ENCODE measurements around the gene EGLN2.
"Not testable (repeated sequence)": the region's sequence is repeated elsewhere in the genome, so short reads cannot be mapped to it uniquely, and the experiment has no call there.

Gene EGLN2

DNA sequence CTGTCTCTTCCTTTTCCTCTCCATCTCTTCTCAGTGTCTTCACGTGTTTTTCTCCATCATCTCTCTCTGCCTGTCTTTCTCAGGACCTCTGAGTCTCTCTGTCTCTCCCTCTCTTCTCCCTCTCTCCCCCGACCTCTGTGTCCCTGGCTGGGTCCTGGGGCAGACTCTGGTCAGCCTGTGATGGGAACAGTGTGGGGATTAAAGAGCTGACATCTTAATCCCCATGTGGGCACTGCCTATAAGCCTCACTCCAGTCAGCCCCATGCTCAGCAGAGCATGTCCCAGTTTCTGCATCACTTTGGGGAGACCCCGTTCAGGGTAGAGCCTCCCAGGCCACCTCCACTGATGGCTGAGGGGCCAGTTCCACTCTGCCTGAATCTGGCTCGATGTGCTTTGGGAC is 16.2 kb downstream of the EGLN2 start:
- DNase-seq (ENCODE audit: low read depth in 1 of 2, low spot score in 1 of 2), result no peak

DNA sequence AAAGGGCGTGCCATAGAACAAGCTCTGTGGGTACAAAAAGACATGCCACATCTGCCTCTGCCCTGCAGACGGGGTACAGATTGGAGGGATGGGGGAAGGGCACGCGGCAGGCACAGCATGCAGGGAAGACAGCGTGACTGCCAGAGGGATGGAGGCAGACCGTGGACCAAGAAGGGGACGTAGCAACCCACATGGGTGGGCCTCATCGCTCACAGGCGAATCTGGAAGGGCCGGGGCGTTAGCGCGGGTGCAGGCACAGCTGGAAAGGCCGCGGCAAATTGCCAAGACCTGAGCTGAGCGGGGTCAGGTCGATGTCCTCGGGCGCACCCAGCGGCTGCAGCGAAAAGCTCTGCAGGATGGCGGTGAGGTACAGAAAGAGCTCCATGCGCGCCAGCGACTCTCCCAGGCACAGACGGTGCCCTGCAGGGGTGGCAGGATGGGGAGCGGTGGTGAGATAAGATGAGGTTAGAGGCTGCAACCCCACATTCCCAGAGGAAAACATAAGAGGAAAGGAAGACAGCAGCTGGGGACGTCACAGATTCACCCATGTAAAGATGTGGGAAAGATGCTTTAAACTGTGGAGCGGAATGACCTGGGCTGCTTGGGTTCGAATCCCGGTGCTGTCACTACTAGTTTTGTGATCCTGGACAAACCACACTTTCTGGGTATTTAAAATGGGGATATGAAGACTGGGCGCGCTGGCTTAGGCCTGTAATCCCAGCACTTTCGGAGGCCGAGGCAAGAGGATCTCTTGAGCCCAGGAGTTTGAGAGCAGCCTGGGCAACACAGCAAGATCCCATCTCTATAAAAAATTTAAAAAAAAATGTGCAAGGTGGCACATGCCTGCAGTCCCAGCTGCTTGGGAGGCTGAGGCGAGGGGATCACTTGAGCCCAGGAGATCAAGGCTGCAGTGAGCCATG is 19.7 kb downstream of the EGLN2 start:
- DNase-seq (ENCODE audit: low read depth in 1 of 2, low spot score in 1 of 2), result peak; percentile 60 to 70

DNA sequence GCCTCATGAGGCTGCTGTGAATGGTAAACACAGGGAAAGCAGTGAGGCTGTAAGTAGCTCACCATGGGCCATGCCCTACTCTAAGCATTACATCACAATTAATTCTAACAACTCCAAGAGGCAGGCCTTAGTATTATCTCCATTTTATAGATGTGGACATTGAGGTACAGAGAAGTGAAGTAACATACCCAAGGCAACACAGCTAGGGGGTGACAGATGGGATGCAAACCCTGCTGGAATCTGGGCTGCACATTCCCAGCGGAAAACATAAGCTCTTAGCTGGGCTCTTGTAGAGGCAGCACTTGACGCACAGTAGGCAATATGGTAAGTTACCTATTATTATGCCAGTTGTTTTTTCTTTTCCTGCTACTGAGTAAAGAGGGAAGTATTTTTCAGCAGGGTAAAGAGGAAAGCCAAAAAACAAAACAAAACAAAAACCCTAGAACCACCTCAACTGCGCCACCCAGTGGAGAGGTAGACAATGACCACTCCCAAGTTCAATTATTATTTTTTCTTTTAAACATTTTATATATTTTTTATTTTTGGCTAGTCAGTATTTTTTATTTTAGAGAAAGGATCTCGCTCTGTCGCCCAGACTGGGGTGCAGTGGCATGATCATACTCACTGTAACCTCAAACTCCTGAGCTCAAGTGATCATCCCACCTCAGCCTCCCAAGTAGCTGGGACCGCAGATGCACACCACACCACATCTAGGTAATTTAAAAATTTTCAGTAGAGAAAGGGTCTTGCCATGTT is 20.7 kb downstream of the EGLN2 start:
- DNase-seq (ENCODE audit: low read depth in 1 of 2, low spot score in 1 of 2), result not testable (repeated sequence)

DNA sequence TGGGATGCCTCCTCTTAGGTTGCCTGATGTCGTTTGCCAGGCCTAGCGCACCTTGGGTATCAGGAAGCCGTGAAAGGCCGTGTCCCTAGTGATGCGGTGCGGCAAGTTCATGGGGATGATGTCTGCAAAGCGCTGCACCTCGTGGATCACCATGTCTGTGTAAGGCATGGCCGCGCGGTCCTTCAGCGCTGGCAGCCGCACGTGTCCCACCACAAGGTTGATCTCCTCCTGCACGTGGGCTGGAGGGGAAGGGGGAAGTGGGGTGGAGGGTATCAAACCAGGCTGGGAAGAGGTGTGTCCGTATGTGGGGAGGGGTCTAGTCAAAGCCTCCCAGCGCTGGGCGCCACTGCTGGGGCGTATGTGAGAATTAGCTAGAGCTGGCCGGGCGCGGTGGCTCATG is 23.2 kb downstream of the EGLN2 start:
- no peak for DNase-seq (ENCODE audit: low read depth in 1 of 2, low spot score in 1 of 2)

DNA sequence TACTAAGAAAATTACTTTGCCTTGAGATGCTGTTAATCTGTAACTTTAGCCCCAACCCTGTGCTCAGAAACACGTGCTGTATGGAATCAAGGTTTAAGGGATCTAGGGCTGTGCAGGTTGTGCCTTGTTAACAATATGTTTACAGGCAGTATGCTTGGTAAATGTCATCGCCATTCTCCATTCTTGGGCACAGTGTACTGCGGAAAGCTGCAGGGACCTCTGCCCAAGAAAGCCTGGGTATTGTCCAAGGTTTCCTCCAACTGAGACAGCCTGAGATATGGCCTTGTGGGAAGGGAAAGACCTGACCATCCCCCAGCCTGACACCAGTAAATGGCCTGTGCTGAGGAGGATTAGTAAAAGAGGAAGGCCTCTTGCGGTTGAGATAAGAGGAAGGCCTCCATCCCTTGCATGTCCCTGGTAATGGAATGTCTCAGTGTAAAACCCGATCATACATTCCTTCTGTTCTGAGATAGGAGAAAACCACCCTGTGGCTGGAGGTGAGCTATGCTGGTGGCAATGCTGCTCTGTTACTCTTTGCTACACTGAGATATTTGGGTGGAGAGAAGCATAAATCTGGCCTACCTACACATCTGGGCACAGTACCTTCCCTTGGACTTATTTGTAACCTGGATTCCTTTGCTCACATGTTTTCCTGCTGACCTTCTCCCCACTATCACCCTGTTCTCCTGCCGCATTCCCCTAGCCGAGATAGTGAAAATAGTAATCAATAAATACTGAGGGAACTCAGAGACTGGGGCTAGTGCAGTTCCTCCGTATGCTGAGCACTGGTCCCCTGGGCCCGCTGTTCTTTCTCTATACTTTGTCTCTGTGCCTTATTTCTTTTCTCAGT is 23.9 kb downstream of the EGLN2 start:
- not testable (repeated sequence) for DNase-seq (ENCODE audit: low read depth in 1 of 2, low spot score in 1 of 2)

DNA sequence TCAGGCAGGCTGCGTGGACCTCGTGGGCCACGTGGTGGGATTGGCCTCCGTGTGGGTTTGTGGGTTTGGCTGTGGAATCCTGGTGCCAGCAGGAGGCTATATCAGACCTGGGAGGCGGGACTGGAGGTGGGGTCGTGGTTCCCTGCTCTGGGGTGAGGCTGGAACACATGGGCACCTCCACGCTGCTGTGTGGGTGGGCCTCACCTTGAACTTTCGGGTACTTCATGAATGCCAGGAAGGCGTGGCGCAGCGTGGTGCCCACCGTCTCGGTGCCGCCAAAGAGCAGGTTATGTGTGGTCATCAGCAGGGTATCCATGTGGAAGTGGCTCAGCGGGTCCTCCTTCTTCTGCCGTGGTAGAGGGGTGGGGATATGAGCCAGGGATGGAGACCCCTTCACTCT is 25.9 kb downstream of the EGLN2 start:
- not testable (repeated sequence) for DNase-seq (ENCODE audit: low read depth in 1 of 2, low spot score in 1 of 2)

DNA sequence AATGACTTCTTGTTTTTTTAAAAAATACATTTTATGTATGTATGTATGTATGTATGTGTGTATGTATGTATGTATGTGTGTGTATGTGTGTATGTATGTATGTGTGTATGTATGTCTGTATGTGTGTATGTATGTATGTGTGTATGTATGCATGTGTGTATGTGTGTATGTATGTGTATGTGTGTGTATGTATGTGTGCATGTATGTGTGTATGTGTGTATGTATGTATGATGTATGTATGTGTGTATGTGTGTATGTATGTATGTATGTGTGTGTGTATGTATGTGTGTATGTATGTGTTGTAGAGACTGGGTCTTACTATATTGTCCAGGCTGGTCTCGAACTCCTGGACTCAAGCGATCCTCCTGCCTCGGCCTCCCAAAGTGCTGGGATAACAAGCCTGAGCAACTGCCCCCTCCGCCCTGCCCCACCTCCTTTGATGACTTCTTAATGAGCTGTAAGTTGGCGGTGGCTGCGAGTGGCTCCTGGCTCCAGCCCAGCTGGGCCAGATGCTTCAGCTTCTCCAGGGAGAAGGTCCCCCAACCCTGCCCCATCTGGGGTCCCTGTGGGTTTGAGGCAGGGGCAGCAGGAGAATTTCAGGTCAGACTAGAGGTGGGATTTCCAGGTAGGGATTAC is 26.6 kb downstream of the EGLN2 start:
- not testable (repeated sequence) for DNase-seq (ENCODE audit: low read depth in 1 of 2, low spot score in 1 of 2)

DNA sequence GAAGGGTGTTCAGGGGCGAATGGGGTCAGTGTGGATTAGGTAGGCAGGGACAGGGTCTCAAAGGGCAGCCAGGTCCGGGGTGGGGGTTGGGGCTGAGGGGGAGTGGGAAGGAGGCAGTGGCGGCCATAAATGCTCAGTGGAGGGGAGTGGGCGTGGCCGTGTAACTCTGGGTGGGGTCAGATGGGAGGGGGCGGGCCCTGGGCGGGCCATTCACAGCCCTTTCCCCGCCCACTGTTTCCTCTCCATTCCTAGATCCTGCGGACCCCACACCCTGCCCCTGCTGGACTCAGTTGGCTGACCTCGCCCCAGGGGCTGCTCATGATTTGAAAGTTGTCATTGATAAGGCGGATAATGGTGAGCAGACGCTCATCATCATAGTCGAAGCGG is 27.3 kb downstream of the EGLN2 start:
- not testable (repeated sequence) for DNase-seq (ENCODE audit: low read depth in 1 of 2, low spot score in 1 of 2)

DNA sequence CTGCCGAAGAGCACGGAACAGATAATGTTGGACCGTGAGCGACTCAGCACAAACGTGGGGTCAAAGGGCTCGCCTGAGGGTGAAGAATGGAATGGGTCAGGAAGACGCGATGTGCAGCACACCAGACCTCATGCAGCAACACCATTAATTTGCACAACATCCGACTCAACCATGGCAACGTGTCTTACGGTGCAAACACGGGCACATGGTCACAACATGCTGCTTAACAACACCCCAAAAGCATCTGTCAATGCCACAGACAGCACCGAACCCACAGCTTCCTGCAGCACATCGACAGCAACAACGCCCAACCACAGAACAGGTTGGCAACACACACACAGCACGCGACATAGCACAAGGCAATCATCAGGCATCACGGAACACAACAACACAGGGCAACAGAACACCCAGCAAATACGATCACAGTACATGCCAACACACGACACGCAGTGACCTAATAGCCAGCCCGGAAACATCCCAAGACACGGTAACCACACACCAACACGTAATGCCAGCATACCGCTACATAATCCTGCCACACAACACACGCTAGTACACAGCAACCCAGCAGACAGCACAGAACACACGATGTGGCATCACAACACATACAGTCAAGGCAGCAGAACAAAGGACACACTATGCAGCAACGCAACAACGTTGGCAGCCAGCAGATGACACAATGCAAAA is 27.9 kb downstream of the EGLN2 start:
- not testable (repeated sequence) for DNase-seq (ENCODE audit: low read depth in 1 of 2, low spot score in 1 of 2)

DNA sequence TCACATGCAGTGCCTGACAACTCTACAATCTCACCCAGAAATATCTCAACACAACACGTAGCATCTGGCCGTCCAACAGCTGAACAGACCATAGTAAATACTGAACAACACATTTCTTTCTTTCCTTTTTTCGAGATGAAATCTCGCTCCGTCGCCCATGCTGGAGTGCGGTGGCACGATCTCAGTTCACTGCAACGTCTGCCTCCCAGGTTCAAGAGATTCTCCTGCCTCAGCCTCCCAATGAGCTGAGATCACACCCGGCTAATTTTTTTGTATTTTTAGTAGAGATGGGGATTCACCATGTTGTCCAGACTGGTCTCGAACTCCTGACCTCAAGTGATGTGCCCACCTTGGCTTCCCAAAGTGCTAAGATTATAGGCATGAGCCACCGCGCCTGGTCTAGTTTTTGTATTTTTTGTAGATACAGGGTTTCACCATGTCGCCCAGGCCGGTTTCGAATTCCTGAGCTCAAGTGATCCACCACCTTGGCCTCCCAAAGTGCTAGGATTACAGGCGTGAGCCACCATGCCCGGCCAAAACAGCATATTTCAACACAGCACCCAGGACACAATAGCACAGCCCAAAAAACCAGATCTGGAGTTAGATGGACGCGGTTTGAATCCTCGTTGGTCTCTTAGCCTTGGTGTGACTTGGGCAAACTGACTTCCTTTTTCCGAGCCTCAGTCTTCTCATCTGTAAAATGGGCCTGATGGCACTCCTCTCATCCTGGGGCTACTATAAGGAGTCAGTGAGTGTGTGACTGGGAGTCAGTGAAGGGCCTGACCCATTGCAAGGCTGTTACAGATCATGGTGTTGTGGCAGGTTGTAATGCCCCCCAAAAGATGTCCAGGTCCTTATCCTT is 28.6 kb downstream of the EGLN2 start:
- DNase-seq (ENCODE audit: low read depth in 1 of 2, low spot score in 1 of 2), result no peak

DNA sequence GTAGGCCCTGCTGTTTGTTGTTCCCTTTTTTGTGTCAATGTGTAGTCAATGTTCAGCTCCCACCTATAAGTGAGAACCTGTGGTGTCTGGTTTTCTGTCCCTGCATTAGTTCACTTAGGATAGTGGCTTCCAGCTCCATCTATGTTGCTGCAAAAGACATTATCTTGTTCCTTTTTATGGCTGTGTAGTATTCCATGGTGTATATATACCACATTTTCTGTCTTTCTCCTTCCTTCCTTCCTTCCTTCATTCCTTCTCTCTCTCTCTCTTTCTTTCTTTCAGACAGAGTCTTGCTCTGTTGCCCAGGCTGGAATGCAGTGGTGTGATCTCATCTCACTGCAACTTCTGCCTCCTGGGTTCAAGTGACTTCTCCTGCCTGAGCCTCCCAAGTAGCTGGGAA is 30.2 kb downstream of the EGLN2 start:
- DNase-seq (ENCODE audit: low read depth in 1 of 2, low spot score in 1 of 2), result no peak

DNA sequence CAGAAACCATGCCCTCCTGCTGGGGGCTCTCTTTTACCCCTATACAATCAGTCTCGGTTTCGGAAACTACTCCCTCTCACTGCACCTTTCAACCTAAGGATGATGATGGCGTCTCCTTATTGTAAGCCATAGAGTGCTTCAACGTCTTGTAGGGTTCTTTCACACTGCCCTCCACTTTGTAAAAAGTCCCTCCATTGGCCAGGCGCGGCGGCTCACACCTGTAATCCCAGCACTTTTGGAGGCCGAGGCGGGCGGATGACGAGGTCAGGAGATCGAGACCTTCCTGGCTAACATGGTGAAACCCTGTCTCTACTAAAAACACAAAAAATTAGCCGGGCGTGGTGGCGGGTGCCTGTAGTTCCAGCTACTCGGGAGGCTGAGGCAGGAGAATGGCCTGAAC is 31.8 kb downstream of the EGLN2 start:
- DNase-seq (ENCODE audit: low read depth in 1 of 2, low spot score in 1 of 2), result not testable (repeated sequence)

DNA sequence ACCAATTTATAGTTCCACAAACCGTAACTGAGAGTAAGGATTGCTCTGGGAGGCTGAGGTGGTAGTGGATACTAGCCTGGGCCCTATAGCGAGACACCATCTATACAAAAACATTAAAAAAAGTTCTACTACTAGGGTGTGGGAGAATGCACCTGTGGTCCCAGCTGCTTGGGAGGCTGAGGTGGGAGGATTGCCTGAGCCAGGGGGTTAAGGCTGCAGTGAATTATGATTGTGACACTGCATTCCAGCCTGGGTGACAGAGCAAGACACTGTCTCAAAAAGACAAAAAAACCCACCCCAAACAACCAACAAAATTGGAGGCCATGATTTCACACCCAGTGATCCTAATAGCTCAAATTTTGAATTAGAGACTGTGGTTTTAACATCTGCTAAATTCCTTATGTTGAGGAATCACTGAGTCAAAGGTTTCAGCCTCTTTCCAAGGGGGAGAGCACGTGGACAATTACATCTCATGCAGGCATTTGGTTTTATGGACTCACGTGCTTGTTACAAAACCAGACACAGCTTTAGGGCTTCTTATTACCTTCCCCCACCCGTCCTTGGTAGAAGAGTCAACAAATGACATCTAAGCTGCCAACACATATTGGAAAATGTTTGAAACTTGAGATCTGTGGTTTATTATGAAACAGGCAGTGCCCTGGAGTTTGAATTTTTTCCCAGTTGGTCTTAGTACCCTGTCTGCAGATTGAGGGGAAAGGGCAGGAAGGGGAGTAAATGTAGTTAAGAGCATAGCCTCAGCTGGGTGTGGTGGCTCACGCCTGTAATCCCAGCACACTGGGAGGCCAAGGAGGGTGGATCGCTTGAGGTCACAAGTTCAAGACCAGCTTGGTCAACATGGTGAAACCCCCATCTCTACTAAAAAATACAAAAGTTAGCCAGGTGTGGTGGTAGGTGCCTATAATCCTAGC is 32.8 kb downstream of the EGLN2 start:
- no peak for DNase-seq (ENCODE audit: low read depth in 1 of 2, low spot score in 1 of 2)

DNA sequence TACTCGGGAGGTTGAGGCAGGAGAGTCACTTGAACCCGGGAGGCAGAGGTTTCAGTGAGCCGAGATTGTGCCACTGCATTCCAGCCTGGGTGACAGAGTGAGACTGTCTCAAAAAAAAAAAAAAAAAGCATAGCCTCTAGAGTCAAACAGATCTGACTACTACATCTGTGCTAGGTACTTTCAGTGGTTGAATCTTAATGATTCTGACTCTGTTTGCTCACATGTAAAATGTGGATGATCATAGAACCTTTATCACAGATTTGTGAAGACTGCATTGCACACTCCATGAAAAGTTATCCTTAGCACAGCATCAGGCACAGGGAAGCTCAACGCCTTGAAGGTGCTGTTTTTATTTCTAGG is 33.4 kb downstream of the EGLN2 start:
- DNase-seq (ENCODE audit: low read depth in 1 of 2, low spot score in 1 of 2), result not testable (repeated sequence)

DNA sequence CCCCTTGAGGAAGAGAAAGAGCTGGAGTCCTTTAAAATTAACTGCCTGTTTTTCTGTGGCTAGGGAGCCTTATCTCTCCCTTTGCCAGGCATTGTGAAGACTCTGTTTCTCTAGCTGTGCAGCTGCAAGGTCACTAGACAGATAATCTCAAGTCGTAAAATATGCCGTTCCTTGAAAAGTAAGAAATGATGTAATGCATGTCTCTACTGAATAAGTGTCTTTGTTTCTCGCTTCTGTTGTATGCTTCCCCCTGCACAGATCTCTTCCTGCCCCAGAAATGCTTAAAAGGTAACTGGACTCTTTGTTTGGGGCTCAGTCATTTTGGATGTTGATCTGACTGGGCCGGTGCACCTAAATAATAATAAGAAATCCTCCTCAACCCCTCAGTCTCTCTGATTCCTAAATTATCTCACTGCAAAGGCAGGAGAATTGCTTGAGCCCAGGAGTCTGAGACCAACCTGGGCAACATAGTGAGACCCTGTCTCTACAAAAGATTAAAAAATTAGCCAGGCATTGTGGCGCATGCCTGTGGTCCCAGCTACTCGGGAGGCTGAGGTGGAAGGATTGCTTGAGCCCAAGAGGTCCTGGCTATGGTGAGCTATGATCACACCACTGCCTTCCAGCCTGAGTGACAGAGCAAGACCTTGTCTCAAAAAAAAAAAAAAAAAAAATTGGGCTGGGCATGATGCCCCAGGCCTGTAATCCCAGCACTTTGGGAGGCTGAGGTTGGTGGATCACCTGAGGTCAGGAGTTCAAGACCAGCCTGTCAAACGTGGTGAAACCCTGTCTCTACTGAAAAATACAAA is 34.9 kb downstream of the EGLN2 start:
- not testable (repeated sequence) for DNase-seq (ENCODE audit: low read depth in 1 of 2, low spot score in 1 of 2)

DNA sequence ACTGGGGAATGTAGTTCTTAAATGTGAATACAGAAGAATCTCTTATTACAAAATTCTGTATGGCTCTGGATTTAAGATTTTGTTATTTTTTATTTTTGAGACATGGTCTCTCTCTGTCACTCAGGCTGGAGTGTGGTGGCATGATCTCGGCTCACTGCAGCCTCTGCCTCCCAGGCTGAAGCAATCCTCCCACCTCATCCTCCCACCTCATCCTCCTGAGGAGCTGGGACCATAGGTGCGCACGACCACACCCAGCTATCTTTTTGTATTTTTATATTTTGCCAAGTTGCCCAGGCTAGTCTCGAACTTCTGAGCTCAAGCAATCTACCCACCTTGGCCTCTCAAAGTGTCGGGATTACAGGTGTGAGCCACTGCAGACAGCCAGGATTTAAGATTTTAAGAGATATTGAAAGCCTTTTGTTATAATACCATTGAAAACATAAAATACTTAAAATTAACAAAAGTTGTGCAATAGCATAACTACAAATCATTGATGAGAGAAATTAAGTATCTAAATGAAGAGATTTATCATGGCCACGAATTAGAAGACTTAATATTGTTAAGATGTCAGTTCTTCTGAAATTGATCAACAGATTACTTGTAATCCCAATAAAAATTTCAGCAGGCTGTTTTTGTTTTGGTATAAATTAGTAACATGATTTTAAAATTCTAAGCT is 37.9 kb downstream of the EGLN2 start:
- no peak for DNase-seq (ENCODE audit: low read depth in 1 of 2, low spot score in 1 of 2)

DNA sequence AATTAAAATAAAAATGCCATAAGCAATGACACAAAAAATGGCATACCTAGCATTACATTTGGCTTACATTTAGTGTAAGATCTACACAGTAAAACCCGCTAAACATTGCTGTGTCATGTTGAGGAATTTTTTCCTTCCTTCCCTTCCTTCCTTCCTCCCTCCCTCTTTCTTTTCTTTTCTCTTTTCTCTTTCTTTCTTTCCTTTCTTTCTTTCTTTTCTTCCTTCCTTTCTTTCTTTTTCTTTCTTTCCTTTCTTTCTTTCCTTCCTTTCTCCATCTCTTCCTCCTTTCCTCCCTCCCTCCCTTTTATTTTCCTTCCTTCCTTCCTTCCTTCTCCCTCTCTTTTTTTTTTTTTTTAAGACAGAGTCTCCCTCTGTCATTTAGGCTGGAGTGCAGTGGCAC is 39.5 kb downstream of the EGLN2 start:
- not testable (repeated sequence) for DNase-seq (ENCODE audit: low read depth in 1 of 2, low spot score in 1 of 2)

Measured in activated CD4-positive, alpha-beta T cell treated with anti-CD3 and anti-CD28 coated beads, Interleukin-2, amount 50 U/mL, for 24 hours (primary cell).